ENCODE data around the gene UNC5C. TPM values are rescaled to one million over a fixed set of nuclear protein-coding genes. Genes with fewer than 3 reads are reported as not detected.

Gene UNC5C
- total RNA-seq, 2 experiments from 2014 or later = not detected

DNA sequence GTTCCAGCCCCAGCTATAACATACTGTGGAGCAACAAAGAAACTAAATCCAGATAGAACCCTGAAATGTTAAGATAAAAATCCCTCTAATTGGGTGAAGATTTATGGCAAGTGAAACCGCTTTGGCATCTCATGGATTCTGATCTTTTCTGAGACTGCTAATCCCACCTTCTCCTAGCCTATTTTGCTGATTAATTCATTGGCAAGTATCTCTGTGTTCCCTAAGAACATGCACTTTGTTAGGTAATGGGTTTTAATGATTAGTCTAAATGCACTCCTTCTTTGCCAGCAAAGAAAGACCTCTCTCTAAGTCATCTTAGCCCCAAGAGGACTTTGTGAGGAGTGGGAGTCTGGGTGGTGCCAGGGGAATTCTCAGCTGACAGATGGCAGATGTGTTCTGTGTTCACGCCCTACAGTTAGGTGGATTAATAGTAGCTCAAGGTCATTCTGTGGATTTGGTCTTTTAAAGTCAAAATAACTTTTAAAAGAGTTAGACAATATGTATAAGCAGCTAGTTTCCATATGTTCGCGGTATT, 171.3 kb downstream of the UNC5C start:
- Histone ChIP-seq H3K4me3 (ENCODE audit: low read depth, low read length, poor library complexity, severe bottlenecking) (no peak overlapping the region), H3K79me2 (ENCODE audit: insufficient read depth, low read depth, low read length) (no peaks in the 10 kb centered on the region), H3K36me3 (ENCODE audit: insufficient read depth, low read length) (no peaks in the 10 kb centered on the region), H3K9me3 (ENCODE audit: low read length) (no peaks in the 10 kb centered on the region), H4K20me1 (ENCODE audit: insufficient read depth, low read length) (no peaks in the 10 kb centered on the region), H3K9me2 (ENCODE audit: insufficient read depth, low read length) (no peaks in the 10 kb centered on the region), H3K4me1 (ENCODE audit: insufficient read depth, low read length, poor library complexity, severe bottlenecking) (no peaks in the 10 kb centered on the region), H3K27ac (ENCODE audit: low read depth, low read length, poor library complexity, severe bottlenecking) (no peak overlapping the region), H3K4me2 (ENCODE audit: low read length) (no peak overlapping the region), H2AFZ (ENCODE audit: low read length) (no peak overlapping the region)
- DNase-seq (ENCODE audit: low spot score) = no peak
- BruUV-seq (replicated peaks) = no TSS peak
- ChIA-PET POLR2A (interaction anchor here (0.8 to 1.6 kb wide), 2 partner anchors 11 to 52 kb away, joined by 3 read pairs; no protein-coding TSS in a partner anchor), CTCF (ENCODE audit: unreplicated experiment) (no interaction called here)
- TF ChIP-seq, protein P1, sequence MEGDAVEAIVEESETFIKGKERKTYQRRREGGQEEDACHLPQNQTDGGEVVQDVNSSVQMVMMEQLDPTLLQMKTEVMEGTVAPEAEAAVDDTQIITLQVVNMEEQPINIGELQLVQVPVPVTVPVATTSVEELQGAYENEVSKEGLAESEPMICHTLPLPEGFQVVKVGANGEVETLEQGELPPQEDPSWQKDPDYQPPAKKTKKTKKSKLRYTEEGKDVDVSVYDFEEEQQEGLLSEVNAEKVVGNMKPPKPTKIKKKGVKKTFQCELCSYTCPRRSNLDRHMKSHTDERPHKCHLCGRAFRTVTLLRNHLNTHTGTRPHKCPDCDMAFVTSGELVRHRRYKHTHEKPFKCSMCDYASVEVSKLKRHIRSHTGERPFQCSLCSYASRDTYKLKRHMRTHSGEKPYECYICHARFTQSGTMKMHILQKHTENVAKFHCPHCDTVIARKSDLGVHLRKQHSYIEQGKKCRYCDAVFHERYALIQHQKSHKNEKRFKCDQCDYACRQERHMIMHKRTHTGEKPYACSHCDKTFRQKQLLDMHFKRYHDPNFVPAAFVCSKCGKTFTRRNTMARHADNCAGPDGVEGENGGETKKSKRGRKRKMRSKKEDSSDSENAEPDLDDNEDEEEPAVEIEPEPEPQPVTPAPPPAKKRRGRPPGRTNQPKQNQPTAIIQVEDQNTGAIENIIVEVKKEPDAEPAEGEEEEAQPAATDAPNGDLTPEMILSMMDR (conservative IDR thresholded peaks at IDR 0.05; ENCODE audit: low read length) = no peak
- no peak for TF ChIP-seq EZH2phosphoT487 (IDR thresholded peaks at IDR 0.05; ENCODE audit: borderline replicate concordance, low read depth, low read length)
- intact Hi-C loops (cut with micrococcal nuclease; ENCODE audit: unreplicated experiment) = no loop called here

DNA sequence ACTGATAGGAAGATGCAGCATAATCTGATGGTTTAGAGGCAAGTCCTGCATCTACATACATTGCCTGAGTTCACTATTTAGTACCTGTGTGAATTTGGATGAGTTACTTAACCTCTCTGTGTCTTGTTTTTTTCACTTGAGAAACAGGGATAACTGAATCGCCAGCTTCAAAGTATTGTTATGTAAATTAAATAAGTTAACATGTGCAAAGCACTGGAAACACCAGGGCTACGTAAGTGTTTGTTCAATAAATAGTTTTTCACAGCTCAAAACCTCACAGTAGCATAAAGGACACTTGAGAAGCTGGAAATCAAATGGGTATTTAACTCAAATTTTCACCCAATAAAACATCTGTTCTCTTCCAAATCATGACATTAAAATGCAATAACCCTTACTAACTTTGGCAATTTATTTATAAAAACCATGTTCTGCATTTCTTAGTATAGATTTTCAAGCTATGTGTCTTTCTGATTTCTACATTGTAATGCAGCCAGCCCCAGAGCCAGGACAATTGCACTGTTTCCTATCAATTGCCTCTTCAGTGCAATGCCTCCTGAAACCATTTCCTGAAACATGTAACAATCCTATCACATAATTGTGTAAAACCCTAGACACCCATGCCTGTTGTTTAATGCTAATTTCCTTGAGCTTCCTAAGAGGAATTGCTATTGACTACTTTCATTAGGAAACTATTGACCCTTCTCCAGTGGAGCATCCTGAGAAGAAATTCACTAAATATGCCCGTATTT, 177.1 kb downstream of the UNC5C start:
- Histone ChIP-seq H3K4me1 (ENCODE audit: insufficient read depth, low read length, poor library complexity, severe bottlenecking) (no peaks in the 10 kb centered on the region), H4K20me1 (ENCODE audit: insufficient read depth, low read length) (no peaks in the 10 kb centered on the region), H3K9me3 (ENCODE audit: low read length) (no peaks in the 10 kb centered on the region), H3K79me2 (ENCODE audit: insufficient read depth, low read depth, low read length) (no peaks in the 10 kb centered on the region), H3K4me2 (ENCODE audit: low read length) (no peak overlapping the region), H3K36me3 (ENCODE audit: insufficient read depth, low read length) (no peaks in the 10 kb centered on the region), H3K27ac (ENCODE audit: low read depth, low read length, poor library complexity, severe bottlenecking) (no peak overlapping the region), H2AFZ (ENCODE audit: low read length) (no peak overlapping the region), H3K9me2 (ENCODE audit: insufficient read depth, low read length) (no peaks in the 10 kb centered on the region), H3K4me3 (ENCODE audit: low read depth, low read length, poor library complexity, severe bottlenecking) (no peak overlapping the region)
- POLR2A ChIA-PET = interaction anchor here (1.1 kb wide), 1 partner anchor 13 kb away, joined by 6 read pairs; no protein-coding TSS in a partner anchor
- intact Hi-C loops (cut with micrococcal nuclease; ENCODE audit: unreplicated experiment) = no loop called here
- TF ChIP-seq, protein P1 (conservative IDR thresholded peaks at IDR 0.05; ENCODE audit: low read length) = no peak
- no peak for TF ChIP-seq EZH2phosphoT487 (IDR thresholded peaks at IDR 0.05; ENCODE audit: borderline replicate concordance, low read depth, low read length)
- CTCF ChIA-PET (ENCODE audit: unreplicated experiment) = no interaction called here
- no peak for DNase-seq (ENCODE audit: low spot score)
- BruUV-seq (replicated peaks) = no TSS peak

DNA sequence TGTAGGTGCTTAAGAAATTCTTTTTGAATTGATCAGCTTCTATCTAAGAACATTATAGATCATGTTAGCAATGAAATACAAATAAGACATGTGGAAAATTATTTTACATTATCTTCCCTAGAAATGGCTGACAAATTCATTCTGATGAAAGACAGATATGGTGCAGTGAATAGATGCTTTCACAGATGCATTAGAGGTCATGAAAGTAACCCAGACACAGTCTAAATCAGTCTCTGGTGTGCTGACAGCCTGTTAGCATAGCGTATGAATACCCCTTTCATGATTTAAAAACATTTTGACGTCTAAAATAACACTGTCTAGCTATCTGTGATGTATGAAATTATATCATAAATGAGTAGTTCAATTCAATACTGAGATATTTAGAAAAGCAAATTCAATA, 180.9 kb downstream of the UNC5C start:
- ChIA-PET CTCF (ENCODE audit: unreplicated experiment) (no interaction called here), POLR2A (interaction anchor here (0.6 kb wide), 2 partner anchors 269 to 725 kb away, joined by 3 to 5 read pairs; no protein-coding TSS in a partner anchor)
- intact Hi-C loops (cut with micrococcal nuclease; ENCODE audit: unreplicated experiment) = no loop called here
- Histone ChIP-seq H3K9me3 (ENCODE audit: low read length) (no peaks in the 10 kb centered on the region), H2AFZ (ENCODE audit: low read length) (no peak overlapping the region), H3K4me1 (ENCODE audit: insufficient read depth, low read length, poor library complexity, severe bottlenecking) (no peaks in the 10 kb centered on the region), H4K20me1 (ENCODE audit: insufficient read depth, low read length) (no peaks in the 10 kb centered on the region), H3K4me3 (ENCODE audit: low read depth, low read length, poor library complexity, severe bottlenecking) (no peak overlapping the region), H3K79me2 (ENCODE audit: insufficient read depth, low read depth, low read length) (no peaks in the 10 kb centered on the region), H3K9me2 (ENCODE audit: insufficient read depth, low read length) (no peaks in the 10 kb centered on the region), H3K36me3 (ENCODE audit: insufficient read depth, low read length) (no peaks in the 10 kb centered on the region), H3K27ac (ENCODE audit: low read depth, low read length, poor library complexity, severe bottlenecking) (no peak overlapping the region), H3K4me2 (ENCODE audit: low read length) (no peak overlapping the region)
- no peak for DNase-seq (ENCODE audit: low spot score)
- BruUV-seq (replicated peaks) = no TSS peak
- TF ChIP-seq EZH2phosphoT487 (IDR thresholded peaks at IDR 0.05; ENCODE audit: borderline replicate concordance, low read depth, low read length) = no peak
